Measurements from ENCODE around the gene GLDC.

GRCh38 chr9:6590334-6590733, 55.2 kb downstream of the GLDC start:
- TF ChIP-seq CTCF (IDR thresholded peaks at IDR 0.05) (no peak), POLR2AphosphoS5 (IDR thresholded peaks at IDR 0.05; ENCODE audit: low read depth, low read length) (no peak), REST (IDR thresholded peaks at IDR 0.05; ENCODE audit: insufficient read depth in 1 of 2, low read depth in 2 of 2, low read length in 1 of 2) (no peak), TCF7L2 (IDR thresholded peaks at IDR 0.05; ENCODE audit: low read depth, low read length) (no peak)

Measured in Panc1 (cell line).